ENCODE measurements around the gene CABLES1. TPM values are rescaled to one million over a fixed set of nuclear protein-coding genes. Genes with fewer than 3 reads are reported as not detected.

Gene CABLES1
- total RNA-seq, 1 experiment from 2014 or later = 16.2 TPM

DNA sequence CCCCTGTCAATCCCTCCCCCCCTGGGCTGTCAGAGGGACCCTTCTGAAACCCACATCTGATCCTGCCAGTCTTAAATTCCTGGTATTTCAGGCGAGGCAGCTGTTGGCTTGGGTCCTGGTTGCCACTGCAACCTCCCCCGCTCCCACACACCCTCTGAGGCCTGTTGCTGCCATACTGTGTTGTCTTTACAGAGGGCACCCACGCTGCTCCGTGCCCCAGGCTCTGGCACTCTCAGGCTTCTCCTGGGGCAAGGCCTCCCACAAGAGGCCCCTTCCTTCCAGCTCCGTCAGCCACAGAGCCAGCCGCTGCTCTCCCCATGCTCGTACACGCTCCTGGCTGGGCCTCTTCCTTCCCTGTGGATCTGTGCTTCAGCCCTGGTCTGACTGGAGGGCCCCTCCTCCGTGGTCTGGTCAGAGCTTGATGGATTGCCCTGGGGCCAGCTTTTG is 8.6 kb downstream of the CABLES1 start:
- BruUV-seq (replicated peaks) = no TSS peak
- Mint-ChIP-seq H3K4me3 (ENCODE audit: low read depth, unreplicated experiment) (no peak overlapping the region), H3K27me3 (ENCODE audit: unreplicated experiment) (no peaks in the 10 kb centered on the region), H3K4me1 (ENCODE audit: low read depth, unreplicated experiment) (peaks cover 48% of the 10 kb centered on the region), H3K27ac (ENCODE audit: unreplicated experiment) (peak overlapping the region; percentile 37), H3K36me3 (ENCODE audit: insufficient read depth, unreplicated experiment) (peaks cover 9% of the 10 kb centered on the region), H3K9me3 (ENCODE audit: low read depth, unreplicated experiment) (no peaks in the 10 kb centered on the region)
- TF ChIP-seq CTCF (IDR thresholded peaks at IDR 0.05; ENCODE audit: unreplicated experiment) = no peak
- no peak for DNase-seq
- CTCF ChIA-PET = interaction anchor here (0.5 to 1.6 kb wide), 3 partner anchors 10 to 235 kb away, joined by 3 to 5 read pairs (median 4); no protein-coding TSS in a partner anchor
- intact Hi-C loops (cut with micrococcal nuclease; ENCODE audit: unreplicated experiment) = no loop called here

DNA sequence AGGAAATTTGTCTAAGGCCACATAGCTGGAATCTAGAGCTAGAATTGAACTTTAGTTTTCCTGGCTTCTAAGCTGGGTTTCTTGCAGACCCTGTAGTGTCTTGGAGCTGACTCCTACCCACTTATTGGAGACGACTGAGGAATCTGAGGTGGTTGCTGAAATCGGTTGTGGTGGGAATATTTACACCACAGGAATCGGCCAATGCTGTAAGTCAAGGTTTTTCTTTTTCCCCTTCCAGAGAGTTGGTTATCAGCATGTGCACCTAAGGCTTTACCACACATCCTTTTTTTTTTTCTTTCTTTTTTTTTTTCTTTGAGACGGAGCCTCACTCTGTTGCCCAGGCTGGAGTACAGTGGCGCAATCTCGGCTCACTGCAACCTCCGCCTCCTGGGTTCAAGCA is 9.4 kb downstream of the CABLES1 start:
- intact Hi-C loops (cut with micrococcal nuclease; ENCODE audit: unreplicated experiment) = no loop called here
- H3K27ac Mint-ChIP-seq (ENCODE audit: unreplicated experiment) = no peak overlapping the region
- no TSS peak for BruUV-seq (replicated peaks)
- TF ChIP-seq CTCF (IDR thresholded peaks at IDR 0.05; ENCODE audit: unreplicated experiment) = no peak
- H3K9me3 Mint-ChIP-seq (ENCODE audit: low read depth, unreplicated experiment) = no peaks in the 10 kb centered on the region
- CTCF ChIA-PET = interaction anchor here (0.7 kb wide), 1 partner anchor 1283 kb away, joined by 3 read pairs; no protein-coding TSS in a partner anchor
- H3K4me3 Mint-ChIP-seq (ENCODE audit: low read depth, unreplicated experiment) = no peak overlapping the region
- no peaks in the 10 kb centered on the region for H3K27me3 Mint-ChIP-seq (ENCODE audit: unreplicated experiment)
- H3K4me1 Mint-ChIP-seq (ENCODE audit: low read depth, unreplicated experiment) = peaks cover 45% of the 10 kb centered on the region
- H3K36me3 Mint-ChIP-seq (ENCODE audit: insufficient read depth, unreplicated experiment) = peaks cover 9% of the 10 kb centered on the region
- DNase-seq = no peak

DNA sequence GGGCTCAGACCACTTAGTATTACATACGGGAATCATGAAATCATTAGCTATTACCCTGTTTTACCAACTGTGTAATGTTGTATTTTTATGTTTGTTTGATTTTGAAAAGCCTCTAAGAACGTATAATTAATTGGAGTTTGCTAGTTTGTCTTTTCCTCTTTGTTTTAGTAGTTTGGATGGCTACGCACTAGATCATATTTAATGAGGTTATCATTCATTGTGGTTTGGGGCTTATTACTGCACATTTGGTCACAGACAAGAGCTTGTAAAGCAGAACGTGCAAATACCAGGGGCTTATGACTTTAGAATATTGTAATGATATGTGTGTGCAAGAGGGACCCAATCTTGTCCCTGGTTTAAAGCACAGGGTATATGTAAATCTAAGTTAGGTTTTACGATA is 10.3 kb downstream of the CABLES1 start:
- intact Hi-C loops (cut with micrococcal nuclease; ENCODE audit: unreplicated experiment) = no loop called here
- CTCF ChIA-PET = interaction anchor here (0.6 kb wide), 1 partner anchor 267 kb away, joined by 3 read pairs; no protein-coding TSS in a partner anchor
- Mint-ChIP-seq H3K4me3 (ENCODE audit: low read depth, unreplicated experiment) (no peak overlapping the region), H3K27me3 (ENCODE audit: unreplicated experiment) (no peaks in the 10 kb centered on the region), H3K27ac (ENCODE audit: unreplicated experiment) (no peak overlapping the region), H3K4me1 (ENCODE audit: low read depth, unreplicated experiment) (peaks cover 36% of the 10 kb centered on the region), H3K36me3 (ENCODE audit: insufficient read depth, unreplicated experiment) (peaks cover 9% of the 10 kb centered on the region), H3K9me3 (ENCODE audit: low read depth, unreplicated experiment) (no peaks in the 10 kb centered on the region)
- BruUV-seq (replicated peaks) = no TSS peak
- no peak for TF ChIP-seq CTCF (IDR thresholded peaks at IDR 0.05; ENCODE audit: unreplicated experiment)
- DNase-seq = no peak

GRCh38 chr18:23146861-23147469 is 11.7 kb downstream of the CABLES1 start:
- CTCF ChIA-PET = interaction anchor here (0.7 kb wide), 1 partner anchor 12 kb away, joined by 4 read pairs; no protein-coding TSS in a partner anchor
- no TSS peak for BruUV-seq (replicated peaks)
- no peaks in the 10 kb centered on the region for H3K9me3 Mint-ChIP-seq (ENCODE audit: low read depth, unreplicated experiment)
- H3K4me3 Mint-ChIP-seq (ENCODE audit: low read depth, unreplicated experiment) = no peak overlapping the region
- no peaks in the 10 kb centered on the region for H3K36me3 Mint-ChIP-seq (ENCODE audit: insufficient read depth, unreplicated experiment)
- H3K4me1 Mint-ChIP-seq (ENCODE audit: low read depth, unreplicated experiment) = peaks cover 31% of the 10 kb centered on the region
- DNase-seq = no peak
- H3K27me3 Mint-ChIP-seq (ENCODE audit: unreplicated experiment) = no peaks in the 10 kb centered on the region
- no peak overlapping the region for H3K27ac Mint-ChIP-seq (ENCODE audit: unreplicated experiment)
- intact Hi-C loops (cut with micrococcal nuclease; ENCODE audit: unreplicated experiment) = no loop called here
- TF ChIP-seq CTCF (IDR thresholded peaks at IDR 0.05; ENCODE audit: unreplicated experiment) = no peak

Measured in Calu3 (cell line).